Upper lobe of left lung (tissue), 4 donors: ENCODE data around the gene PDE4D.

Source experiments
- EP300 ChIP-seq, 4 donors: sonication (generic); formaldehyde crosslinking; IDR thresholded peaks; one replicate each; pipeline ENCODE4 v1.5.1; 2017; ENCODE audit warnings: antibody characterized with exemption in 4 of 4, control low read depth in 2 of 4
- POLR2A ChIP-seq, 4 donors: fragments of 450-650 bp; IDR thresholded peaks; one replicate each; pipeline ENCODE4 v1.5.1; 2016 to 2017; ENCODE audit warnings: antibody characterized with exemption in 4 of 4, mild to moderate bottlenecking in 2 of 4
- POLR2AphosphoS5 ChIP-seq, 2 donors: sonication (generic); formaldehyde crosslinking; IDR thresholded peaks; one replicate each; pipeline ENCODE4 v1.5.1; 2017; ENCODE audit warnings: antibody characterized with exemption in 2 of 2
- TF ChIP-seq, protein P1 (sequence below), 6 experiments: fragments of 450-650 bp in 4 of 6; fragments of 200-600 bp in 2 of 6; sonication (generic) in 2 of 6; IDR thresholded peaks; one replicate each; pipeline ENCODE4 v1.5.1; 2016 to 2019; ENCODE audit warnings: antibody characterized with exemption in 6 of 6

DNA sequence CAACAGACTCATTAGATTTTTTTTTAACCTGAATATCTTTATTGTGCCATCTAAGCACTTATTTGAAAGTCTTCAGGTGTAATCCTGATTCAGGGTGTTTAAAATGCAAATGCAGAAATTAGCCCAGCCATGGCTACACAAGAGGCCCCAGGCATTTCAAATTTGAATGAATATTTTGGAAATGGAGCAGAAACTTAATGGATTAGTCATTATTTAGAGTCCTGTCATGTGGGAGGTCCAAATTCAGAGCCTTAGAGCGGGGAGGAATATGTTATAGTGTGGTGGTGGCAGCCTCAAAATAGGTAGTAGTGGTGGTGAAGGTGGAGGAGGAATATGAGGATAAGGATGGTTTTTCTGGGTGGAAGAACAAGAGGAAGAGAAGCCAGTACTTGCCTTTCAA, 743.7 kb downstream of the PDE4D start:
- TF ChIP-seq POLR2A (IDR thresholded peaks at IDR 0.05) (no peak), EP300 (IDR thresholded peaks at IDR 0.05) (no peak), POLR2AphosphoS5 (IDR thresholded peaks at IDR 0.05) (no peak)
- TF ChIP-seq, protein P1, sequence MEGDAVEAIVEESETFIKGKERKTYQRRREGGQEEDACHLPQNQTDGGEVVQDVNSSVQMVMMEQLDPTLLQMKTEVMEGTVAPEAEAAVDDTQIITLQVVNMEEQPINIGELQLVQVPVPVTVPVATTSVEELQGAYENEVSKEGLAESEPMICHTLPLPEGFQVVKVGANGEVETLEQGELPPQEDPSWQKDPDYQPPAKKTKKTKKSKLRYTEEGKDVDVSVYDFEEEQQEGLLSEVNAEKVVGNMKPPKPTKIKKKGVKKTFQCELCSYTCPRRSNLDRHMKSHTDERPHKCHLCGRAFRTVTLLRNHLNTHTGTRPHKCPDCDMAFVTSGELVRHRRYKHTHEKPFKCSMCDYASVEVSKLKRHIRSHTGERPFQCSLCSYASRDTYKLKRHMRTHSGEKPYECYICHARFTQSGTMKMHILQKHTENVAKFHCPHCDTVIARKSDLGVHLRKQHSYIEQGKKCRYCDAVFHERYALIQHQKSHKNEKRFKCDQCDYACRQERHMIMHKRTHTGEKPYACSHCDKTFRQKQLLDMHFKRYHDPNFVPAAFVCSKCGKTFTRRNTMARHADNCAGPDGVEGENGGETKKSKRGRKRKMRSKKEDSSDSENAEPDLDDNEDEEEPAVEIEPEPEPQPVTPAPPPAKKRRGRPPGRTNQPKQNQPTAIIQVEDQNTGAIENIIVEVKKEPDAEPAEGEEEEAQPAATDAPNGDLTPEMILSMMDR (IDR thresholded peaks at IDR 0.05), result no peak
